ENCODE data around the gene PALD1. TPM values are rescaled to one million over a fixed set of nuclear protein-coding genes. Genes with fewer than 3 reads are reported as not detected.
A peak's percentile ranks its signal among the peaks of the same experiment; 100 is the strongest.

PALD1 gene
- total and polyA plus RNA-seq, 9 of the 15 experiments (the other 6 are each of a cell fraction or from before 2014, with no cell fraction given) = 0.03 to 0.29 (median 0.09) TPM; not detected in 2

DNA sequence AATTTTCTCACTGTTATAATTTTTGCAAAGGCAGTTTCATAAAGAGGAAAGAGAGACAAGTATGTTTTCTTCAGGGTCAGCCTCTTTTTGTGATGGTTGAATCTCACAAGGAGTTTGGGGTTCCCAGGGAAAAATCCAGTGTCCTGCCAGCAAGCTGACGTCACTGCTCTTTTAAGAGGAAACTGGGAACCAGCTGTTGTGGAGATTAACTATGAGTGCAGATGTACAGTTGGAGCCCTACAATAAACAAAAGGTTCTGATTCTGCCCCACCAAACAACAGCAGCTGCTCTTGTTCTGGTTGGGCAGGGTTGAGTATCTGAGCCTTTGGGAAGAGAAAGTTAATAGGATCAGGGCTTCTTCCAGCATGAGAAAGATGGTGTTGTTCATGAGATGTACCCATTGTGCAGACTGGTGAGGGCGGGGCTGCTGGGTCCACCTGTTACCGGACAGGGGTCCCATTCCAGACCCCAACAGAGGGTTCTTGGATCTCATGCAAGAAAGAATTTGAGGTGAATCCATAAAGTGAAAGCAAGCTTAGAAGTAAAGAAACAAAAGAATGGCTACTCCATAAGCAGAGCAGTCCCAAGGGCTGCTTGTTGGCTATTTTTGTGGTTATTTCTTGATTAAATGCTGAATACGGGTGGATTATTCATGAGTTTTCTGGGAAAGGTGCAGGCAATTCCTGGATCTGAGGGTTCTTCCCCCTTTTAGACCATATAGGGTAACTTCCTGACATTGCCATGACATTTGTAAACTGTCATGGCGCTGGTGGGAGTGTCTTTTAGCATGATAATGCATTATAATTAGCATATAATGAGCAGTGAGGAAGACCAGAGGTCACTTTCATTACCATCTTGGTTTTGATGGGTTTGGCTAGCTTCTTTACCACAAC is 111.4 kb downstream of the PALD1 start:
- in situ Hi-C loops (cut with MboI) (no loop called here), intact Hi-C loops (cut with micrococcal nuclease) (no loop called here)
- Histone ChIP-seq H3K9ac (ENCODE audit: insufficient read depth in 1 of 2, low read depth in 2 of 2, low read length in 2 of 2) (no peak overlapping the region; a peak in 1 of 4 replicates), H3K79me2 (ENCODE audit: control insufficient read depth, insufficient read depth, low read length) (no peaks in the 10 kb centered on the region), H3K4me2 (ENCODE audit: insufficient read depth, low read length) (0 out of 2 replicates have a peak overlapping the region, but pooled peaks have one; percentile 5), H3K9me1 (ENCODE audit: control insufficient read depth, insufficient read depth, low read length) (no peaks in the 10 kb centered on the region), H3K4me3 (no peak overlapping the region), H3K27ac (ENCODE audit: extremely low read depth, low read depth, low read length) (peak overlapping the region; percentile 58; the same call in 2 of the 3 replicates), H3K27me3 (ENCODE audit: control insufficient read depth in 2 of 2, insufficient read depth in 2 of 2, low read length in 2 of 2) (no peaks in the 10 kb centered on the region), H2AFZ (ENCODE audit: low read depth, low read length) (peak overlapping the region; percentile 74), H3K36me3 (ENCODE audit: control insufficient read depth, insufficient read depth, low read length) (no peaks in the 10 kb centered on the region), H4K20me1 (replicated peaks; ENCODE audit: control insufficient read depth, insufficient read depth, low read length) (no peaks in the 10 kb centered on the region), H3K4me1 (replicated peaks in 1 of 2; ENCODE audit: control insufficient read depth in 2 of 2, insufficient read depth in 2 of 2, low read length in 2 of 2) (peaks cover 37 to 42% of the 10 kb centered on the region in 2 experiments), H3K9me3 (replicated peaks; ENCODE audit: control insufficient read depth, insufficient read depth, low read depth, low read length) (no peaks in the 10 kb centered on the region)
- BruUV-seq (replicated peaks) = no TSS peak
- ChIA-PET POLR2A (interaction anchor here (0.6 to 2.2 kb wide), 5 partner anchors 10 to 79 kb away, joined by 3 to 7 read pairs (median 5); no protein-coding TSS in a partner anchor), CTCF (ENCODE audit: low intra/inter-chr PET ratio) (interaction anchor here (0.6 kb wide), 1 partner anchor 168 kb away, joined by 3 read pairs; no protein-coding TSS in a partner anchor)
- WGBS (ENCODE audit: insufficient coverage, low coverage, missing lambda C conversion rate) = 26% methylated on average over 5 of the region's 5 CpGs
- FAIRE-seq (peak; percentile 40), DNase-seq (ENCODE audit: extremely low read depth in 1 of 4, low spot score in 3 of 4) (peak in 1 of 4 experiments; percentile 52), ATAC-seq (peak; percentile 29)
- no peak; the same call in none of the 2 replicates for TF ChIP-seq NFE2 (IDR thresholded peaks at IDR 0.05; ENCODE audit: low read depth)
- peak; percentile 58; the same call in 1 of the 2 replicates for TF ChIP-seq MAFG (tag; conservative IDR thresholded peaks at IDR 0.05)
- TF ChIP-seq ZNF766 (CRISPR knock-in tag; conservative IDR thresholded peaks at IDR 0.05) = peak; percentile 65; the same call in 1 of the 2 replicates
- peak; percentile 35 to 39; a peak in 1 of 4 replicates for TF ChIP-seq KDM1A (IDR thresholded peaks at IDR 0.05)
- TF ChIP-seq ZNF764 (CRISPR knock-in tag; IDR thresholded peaks at IDR 0.05; ENCODE audit: low read depth) = no peak
- TF ChIP-seq, protein P1, sequence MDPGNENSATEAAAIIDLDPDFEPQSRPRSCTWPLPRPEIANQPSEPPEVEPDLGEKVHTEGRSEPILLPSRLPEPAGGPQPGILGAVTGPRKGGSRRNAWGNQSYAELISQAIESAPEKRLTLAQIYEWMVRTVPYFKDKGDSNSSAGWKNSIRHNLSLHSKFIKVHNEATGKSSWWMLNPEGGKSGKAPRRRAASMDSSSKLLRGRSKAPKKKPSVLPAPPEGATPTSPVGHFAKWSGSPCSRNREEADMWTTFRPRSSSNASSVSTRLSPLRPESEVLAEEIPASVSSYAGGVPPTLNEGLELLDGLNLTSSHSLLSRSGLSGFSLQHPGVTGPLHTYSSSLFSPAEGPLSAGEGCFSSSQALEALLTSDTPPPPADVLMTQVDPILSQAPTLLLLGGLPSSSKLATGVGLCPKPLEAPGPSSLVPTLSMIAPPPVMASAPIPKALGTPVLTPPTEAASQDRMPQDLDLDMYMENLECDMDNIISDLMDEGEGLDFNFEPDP (CRISPR knock-in tag; IDR thresholded peaks at IDR 0.05) = 0 out of 2 replicates have a peak, but pooled peaks have one; percentile 77
- peak; percentile 57; the same call in 1 of the 2 replicates for TF ChIP-seq TFAP4 (CRISPR knock-in tag; IDR thresholded peaks at IDR 0.05; ENCODE audit: borderline replicate concordance)
- no peak for TF ChIP-seq GTF3C2 (IDR thresholded peaks at IDR 0.05; ENCODE audit: borderline replicate concordance, extremely low read depth, insufficient read length)
- TF ChIP-seq DACH1 (IDR thresholded peaks at IDR 0.05; ENCODE audit: partially characterized antibody) = peak; percentile 32
- TF ChIP-seq CXXC5 (CRISPR knock-in tag; IDR thresholded peaks at IDR 0.05) = no peak
- no peak for TF ChIP-seq ZNF232 (CRISPR knock-in tag; IDR thresholded peaks at IDR 0.05)
- peak; percentile 67; the same call in 1 of the 2 replicates for TF ChIP-seq CREM (IDR thresholded peaks at IDR 0.05; ENCODE audit: low read depth)
- no peak for TF ChIP-seq FOXA3 (CRISPR knock-in tag; conservative IDR thresholded peaks at IDR 0.05 in 1 of 2, IDR thresholded peaks at IDR 0.05 in 1 of 2)
